Upper lobe of right lung (tissue), 1 donor: ENCODE results near the gene KCNH4. TPM values are rescaled to one million over a fixed set of nuclear protein-coding genes. Genes with fewer than 3 reads are reported as not detected.

Experiments
- ATAC-seq: fragments of 200-7000 bp; cut with Tn5 transposase; one replicate; pipeline ENCODE4 v1.9.1; 2020; ENCODE audit warnings: mild to moderate bottlenecking, moderate library complexity
- DNase-seq: peaks from one replicate; pipeline ENCODE4 v3.0.0-alpha.2; 2020
- H3K27ac ChIP-seq: fragments of 200-600 bp; one replicate; pipeline ENCODE4 v1.8.0; 2022
- H3K27me3 ChIP-seq: fragments of 200-600 bp; one replicate; pipeline ENCODE4 v1.8.0; 2022; ENCODE audit warnings: mild to moderate bottlenecking
- H3K36me3 ChIP-seq: fragments of 200-600 bp; one replicate; pipeline ENCODE4 v1.8.0; 2022
- H3K4me1 ChIP-seq: fragments of 200-600 bp; one replicate; pipeline ENCODE4 v1.8.0; 2022
- H3K4me3 ChIP-seq: fragments of 200-600 bp; one replicate; pipeline ENCODE4 v1.8.0; 2022; ENCODE audit warnings: mild to moderate bottlenecking
- H3K9me3 ChIP-seq: fragments of 200-600 bp; one replicate; pipeline ENCODE4 v1.8.0; 2022
- intact Hi-C: fragments of 100-400 bp; cut with DNase I; formaldehyde crosslinking; loops from one replicate; pipeline ENCODE4 v1.11.0; 2022
- total RNA-seq: library from RNA; stranded (reverse); fragmentation: NEBNext Ultra II Directional; extraction: Animal tissue kit (Norgen Biotek cat#: 25700); gene quantifications from one replicate; pipeline ENCODE4 v1.2.1, GENCODE V29; 2021
- TF ChIP-seq, protein P1 (sequence below): fragments of 200-600 bp; IDR thresholded peaks from one replicate; pipeline ENCODE4 v1.8.0; 2022; ENCODE audit warnings: antibody characterized with exemption
- donor health status: DM: no; HTN: yes; CAD: no; lungs with severe emphysema.

The KCNH4 gene
- total RNA-seq, 1 donor from 2014 or later = 0.26 TPM

DNA sequence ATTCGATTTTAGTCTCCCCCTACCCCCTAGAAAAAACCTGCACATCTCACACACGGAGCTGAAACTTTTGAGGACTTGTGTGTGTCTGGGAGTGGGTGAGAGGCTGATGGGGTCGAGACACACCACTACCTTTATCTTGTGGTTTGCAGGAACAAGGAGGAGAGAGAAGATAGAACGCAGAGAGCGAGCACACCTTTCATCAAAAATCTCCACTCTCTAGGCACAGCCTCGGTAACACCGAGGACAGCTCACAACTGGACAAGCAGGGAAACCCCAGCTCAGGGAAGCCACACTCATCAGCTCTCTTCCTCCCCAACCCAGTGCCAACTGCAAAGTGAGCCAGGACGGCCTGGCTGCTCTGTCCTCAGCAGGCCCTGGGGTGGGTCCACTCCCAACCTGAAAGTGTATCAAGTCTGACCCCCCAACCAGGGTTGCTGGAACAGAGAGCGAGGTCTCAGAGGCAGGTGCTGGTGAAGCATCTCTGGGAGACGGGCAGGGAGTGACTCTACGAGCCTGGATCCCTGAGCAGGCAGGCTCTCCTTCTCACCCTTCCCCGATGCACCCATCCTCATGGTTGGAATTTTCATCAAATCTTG lies 18.6 kb upstream of the KCNH4 start:
- intact Hi-C loops = no loop called here

DNA sequence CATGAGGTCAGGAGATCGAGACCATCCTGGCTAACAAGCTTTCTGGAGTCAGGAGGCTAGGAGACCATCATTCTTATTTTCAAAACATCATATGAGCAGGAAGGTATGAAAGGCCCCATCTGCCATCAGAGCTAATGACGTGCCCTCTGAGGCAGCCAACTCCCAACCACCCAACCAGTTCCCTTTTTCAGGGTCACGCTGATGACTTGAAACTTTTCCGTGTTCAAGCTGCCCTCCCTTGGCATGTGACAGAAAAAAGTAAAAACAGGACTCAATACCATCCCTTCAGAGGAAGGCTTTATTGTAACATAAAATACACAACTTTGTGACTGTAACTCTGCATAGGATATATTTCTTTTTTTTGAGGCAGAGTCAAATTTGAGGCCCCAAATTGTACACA lies 18.0 kb upstream of the KCNH4 start:
- TF ChIP-seq, protein P1, sequence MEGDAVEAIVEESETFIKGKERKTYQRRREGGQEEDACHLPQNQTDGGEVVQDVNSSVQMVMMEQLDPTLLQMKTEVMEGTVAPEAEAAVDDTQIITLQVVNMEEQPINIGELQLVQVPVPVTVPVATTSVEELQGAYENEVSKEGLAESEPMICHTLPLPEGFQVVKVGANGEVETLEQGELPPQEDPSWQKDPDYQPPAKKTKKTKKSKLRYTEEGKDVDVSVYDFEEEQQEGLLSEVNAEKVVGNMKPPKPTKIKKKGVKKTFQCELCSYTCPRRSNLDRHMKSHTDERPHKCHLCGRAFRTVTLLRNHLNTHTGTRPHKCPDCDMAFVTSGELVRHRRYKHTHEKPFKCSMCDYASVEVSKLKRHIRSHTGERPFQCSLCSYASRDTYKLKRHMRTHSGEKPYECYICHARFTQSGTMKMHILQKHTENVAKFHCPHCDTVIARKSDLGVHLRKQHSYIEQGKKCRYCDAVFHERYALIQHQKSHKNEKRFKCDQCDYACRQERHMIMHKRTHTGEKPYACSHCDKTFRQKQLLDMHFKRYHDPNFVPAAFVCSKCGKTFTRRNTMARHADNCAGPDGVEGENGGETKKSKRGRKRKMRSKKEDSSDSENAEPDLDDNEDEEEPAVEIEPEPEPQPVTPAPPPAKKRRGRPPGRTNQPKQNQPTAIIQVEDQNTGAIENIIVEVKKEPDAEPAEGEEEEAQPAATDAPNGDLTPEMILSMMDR = no peak
- H3K4me1 ChIP-seq = peaks cover 4% of the 10 kb centered on the region
- peak; percentile 64 for ATAC-seq
- peaks cover 27% of the 10 kb centered on the region for H3K36me3 ChIP-seq
- H3K27me3 ChIP-seq = no peaks in the 10 kb centered on the region
- intact Hi-C loops = no loop called here
- no peaks in the 10 kb centered on the region for H3K9me3 ChIP-seq
- DNase-seq = no peak
- no peak overlapping the region for H3K4me3 ChIP-seq
- H3K27ac ChIP-seq = peak overlapping the region; percentile 13

More for the DNA sequence above, 18.6 kb upstream of the KCNH4 start:
- Histone ChIP-seq H3K27me3 (no peaks in the 10 kb centered on the region), H3K4me1 (peaks cover 3% of the 10 kb centered on the region), H3K9me3 (no peaks in the 10 kb centered on the region), H3K36me3 (peaks cover 33% of the 10 kb centered on the region), H3K27ac (no peak overlapping the region), H3K4me3 (no peak overlapping the region)
- no peak for ATAC-seq
- TF ChIP-seq, protein P1 = no peak
- DNase-seq = no peak

DNA sequence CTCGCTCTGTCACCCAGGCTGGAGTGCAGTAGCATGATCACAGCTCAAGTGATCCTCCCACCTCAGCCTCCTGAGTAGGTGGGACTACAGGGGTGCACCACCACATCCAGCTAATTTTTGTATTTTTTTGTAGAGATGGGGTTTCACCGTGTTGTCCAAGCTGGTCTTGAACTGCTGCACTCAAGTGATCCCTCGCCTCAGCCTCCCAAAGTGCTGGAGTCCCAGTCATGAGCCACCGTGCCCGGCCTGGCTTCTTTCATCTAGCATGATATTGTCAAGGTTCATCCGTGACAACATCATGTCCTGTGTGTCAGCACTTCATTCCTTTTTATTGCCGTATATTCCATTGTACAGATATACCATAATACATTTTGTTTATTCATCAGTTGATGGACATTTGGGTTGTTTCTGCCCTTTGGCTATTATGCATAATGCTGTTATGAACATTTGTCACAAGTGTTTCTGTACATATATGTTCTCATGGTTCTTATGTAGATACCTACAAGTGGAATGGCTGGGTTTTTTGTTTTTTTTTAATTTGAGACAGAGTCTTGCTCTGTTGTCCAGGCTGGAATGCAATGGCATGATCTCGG lies 16.7 kb upstream of the KCNH4 start:
- Histone ChIP-seq H3K4me3 (no peak overlapping the region), H3K27me3 (no peaks in the 10 kb centered on the region), H3K27ac (no peak overlapping the region), H3K9me3 (no peaks in the 10 kb centered on the region), H3K4me1 (peaks cover 14% of the 10 kb centered on the region), H3K36me3 (peaks cover 21% of the 10 kb centered on the region)
- TF ChIP-seq, protein P1 = no peak
- DNase-seq (no peak), ATAC-seq (no peak)
- intact Hi-C loops = no loop called here

DNA sequence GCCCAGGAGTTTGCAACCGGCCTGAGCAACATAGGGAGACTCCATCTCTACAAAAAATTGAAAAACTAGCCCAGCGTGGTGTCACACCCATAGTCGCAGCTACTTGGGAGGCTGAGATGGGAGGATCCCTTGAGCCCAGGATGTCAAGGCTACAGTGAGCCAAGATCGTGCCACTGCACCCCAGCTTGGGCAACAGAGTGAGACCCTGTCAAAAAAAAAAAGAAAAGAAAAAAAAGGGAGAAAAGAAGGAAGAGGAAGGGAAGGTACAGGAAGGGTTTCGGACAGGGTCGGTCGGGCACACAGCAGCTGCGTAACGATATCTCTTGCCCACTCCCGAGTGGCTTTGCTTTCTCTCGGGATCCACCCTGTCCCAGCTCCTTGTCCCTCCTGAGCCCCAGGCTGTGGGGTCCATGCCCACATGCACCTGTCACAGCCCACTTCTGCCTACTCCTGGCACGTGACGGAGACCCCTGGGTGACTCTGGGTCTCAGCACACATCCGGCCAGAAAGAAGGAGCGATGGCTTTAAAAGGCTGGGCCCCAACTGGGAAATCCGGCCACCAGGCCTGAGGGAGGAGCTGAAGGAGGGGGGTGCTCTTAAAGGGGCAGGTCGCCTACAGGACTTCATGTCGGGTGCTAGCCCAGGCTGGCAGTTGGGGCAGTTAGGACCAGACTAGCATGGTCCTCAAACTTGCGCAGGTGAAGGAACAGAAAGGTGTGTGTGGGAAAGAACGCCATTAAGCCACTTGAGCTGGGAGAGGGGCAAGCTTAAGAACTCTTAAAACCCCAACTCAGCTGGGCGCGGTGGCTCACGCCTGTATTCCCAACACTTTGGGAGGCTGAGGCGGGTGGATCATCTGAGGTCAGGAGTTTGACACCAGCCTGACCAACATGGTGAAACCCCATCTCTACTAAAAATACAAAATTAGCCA lies 13.3 kb upstream of the KCNH4 start, which contains the start of gene GHDC:
TSS of gene GHDC (minus strand) at position 526 of the 931 bp plus-strand sequence. CDS start 913 bp downstream, outside the sequence.
- Histone ChIP-seq H3K36me3 (no peaks in the 10 kb centered on the region), H3K4me1 (peaks cover 15% of the 10 kb centered on the region), H3K4me3 (peak within 1 kb of the TSS; percentile 92), H3K27ac (peak within 1 kb of the TSS; percentile 96), H3K27me3 (no peaks in the 10 kb centered on the region), H3K9me3 (no peaks in the 10 kb centered on the region)
- peak; percentile 88 for DNase-seq
- intact Hi-C loops = no loop called here
- TF ChIP-seq, protein P1 = no peak
- ATAC-seq = peak; percentile 96

DNA sequence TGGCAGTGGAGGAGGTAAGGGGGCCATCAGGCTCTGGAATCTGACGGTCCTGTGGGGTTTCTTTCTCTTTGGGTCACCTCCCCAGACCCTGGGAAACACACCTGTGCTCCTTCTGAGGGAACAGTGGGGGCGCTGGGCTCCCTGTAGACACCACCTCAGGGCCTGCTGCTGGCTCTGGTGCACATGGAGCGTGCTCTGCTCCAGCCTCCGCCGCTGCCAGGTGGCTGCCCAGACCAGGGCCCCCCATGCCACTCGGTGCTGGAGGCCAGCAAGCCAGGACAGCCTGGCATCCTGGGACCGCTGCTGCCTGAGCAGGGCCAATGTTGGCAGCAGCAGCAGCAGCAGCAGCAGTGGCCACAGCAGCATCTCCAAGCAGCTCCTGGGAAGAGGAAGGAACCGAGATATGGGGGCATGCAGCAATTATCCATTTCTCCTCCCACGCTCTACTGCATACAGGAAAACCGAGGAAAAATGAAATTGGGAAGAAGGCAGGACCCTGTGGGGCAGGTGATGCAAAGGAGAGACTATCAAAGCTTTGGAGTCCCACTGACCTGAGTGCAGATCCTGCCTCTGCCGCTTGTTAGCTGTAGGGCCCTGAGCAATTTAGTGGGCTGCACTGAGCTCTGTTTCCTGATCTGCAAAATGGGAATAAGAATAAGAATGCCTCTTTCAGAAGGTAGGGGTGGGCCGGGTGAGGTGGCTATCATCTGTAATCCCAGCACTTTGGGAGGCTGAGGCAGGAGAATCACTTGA lies 12.4 kb upstream of the KCNH4 start:
- no peak for ATAC-seq
- intact Hi-C loops = no loop called here

More for the DNA sequence above, 12.4 kb upstream of the KCNH4 start:
- H3K36me3 ChIP-seq = no peaks in the 10 kb centered on the region
- no peaks in the 10 kb centered on the region for H3K9me3 ChIP-seq
- no peaks in the 10 kb centered on the region for H3K27me3 ChIP-seq
- peaks cover 15% of the 10 kb centered on the region for H3K4me1 ChIP-seq
- no peak for DNase-seq
- TF ChIP-seq, protein P1 = no peak
- H3K4me3 ChIP-seq = peak overlapping the region; percentile 92
- H3K27ac ChIP-seq = peak overlapping the region; percentile 96
